ENCODE measurements around the gene SGPL1.

Gene SGPL1

DNA sequence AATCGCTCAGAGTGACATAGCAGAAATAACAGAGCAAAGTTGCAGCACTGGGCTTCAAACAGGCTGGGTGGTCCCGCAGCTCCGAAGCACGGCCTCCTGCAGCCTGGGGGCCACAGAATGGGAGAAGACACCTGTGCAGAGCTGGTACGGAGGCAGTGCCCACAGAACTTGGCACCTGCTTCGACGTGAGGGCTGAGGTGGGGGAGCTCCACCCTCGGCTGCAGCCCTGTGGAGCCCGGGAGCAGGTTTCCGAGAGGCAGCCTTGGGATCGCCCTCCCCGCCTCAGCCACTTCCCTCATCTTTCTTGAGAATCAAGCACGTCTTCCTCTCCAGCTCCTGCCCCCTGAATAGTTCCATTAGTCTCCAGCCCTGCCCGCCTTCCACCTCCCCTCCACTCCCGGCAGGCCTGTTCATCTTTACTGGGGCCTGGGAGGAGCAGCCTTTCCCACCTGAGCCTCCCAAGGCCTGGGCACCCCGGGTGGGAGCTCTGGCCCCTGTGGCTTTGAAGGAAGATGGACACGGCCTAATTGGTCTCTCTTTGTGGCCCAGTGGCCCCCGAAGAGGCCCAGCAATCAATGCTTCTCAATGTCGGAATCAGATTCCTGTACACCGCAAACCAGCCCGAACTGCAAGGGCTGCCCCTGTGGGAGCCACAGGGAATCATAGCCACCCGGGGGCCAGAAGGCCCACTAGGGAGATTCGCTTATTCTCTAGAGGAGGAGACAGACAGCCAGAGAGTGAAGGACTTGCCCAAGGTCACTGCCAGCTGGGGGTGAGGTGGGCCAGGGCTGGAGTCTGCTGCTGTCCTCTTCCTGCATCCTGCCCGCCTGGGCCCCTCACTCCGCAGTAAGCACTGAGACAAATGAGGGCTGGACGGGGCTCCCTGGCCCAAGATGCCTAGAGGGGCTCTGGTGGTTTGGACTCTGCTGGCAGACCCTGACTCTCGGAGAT lies 89.6 kb downstream of the SGPL1 start:
- no peak for DNase-seq (ENCODE audit: low read depth, low spot score)

- DNase-seq (ENCODE audit: low read depth, low spot score), result no peak
These were observed 90.5 kb downstream of the SGPL1 start for GRCh38 chr10:70906031-70906783.

- DNase-seq (ENCODE audit: low read depth, low spot score), result no peak
These were observed 91.3 kb downstream of the SGPL1 start for GRCh38 chr10:70906953-70907636.

DNA sequence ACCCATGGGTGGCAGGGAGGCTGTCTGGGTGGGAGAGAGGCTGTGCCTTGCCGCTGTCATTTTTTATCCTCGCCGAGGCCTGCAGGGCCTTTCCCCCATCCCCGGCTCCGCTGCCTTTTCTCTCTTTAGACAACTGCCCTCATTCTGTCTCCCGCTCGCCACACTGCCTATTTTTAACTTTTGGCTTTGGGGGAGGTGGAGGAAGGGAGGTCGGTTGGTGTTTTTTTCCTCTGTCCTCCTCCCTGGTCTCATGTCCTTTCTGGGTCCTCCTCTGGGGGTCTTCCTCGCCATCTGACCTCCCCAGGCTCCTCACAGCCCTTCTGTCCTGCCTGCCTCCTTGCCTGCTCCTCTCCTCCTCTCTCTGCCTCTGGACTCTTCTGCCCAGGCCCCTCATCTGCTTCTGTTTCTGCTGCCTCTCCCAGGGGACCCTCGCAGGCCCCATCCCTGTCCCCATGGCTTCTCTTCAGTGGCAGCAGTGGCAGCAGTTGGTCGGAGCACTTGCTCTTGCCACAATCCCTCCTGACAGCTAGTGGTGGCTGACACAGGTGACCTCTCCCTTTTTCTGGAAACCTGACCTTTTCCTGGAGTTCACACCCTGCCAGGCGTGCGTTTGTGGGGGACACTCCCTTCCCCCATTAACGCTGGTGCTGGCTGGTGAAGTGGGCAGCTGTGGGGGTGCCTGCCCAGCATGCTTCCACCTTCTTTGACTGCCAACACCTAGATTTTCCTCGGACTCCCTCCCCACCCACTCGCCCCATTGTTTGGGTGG lies 92.1 kb downstream of the SGPL1 start:
- DNase-seq (ENCODE audit: low read depth, low spot score), result no peak

DNA sequence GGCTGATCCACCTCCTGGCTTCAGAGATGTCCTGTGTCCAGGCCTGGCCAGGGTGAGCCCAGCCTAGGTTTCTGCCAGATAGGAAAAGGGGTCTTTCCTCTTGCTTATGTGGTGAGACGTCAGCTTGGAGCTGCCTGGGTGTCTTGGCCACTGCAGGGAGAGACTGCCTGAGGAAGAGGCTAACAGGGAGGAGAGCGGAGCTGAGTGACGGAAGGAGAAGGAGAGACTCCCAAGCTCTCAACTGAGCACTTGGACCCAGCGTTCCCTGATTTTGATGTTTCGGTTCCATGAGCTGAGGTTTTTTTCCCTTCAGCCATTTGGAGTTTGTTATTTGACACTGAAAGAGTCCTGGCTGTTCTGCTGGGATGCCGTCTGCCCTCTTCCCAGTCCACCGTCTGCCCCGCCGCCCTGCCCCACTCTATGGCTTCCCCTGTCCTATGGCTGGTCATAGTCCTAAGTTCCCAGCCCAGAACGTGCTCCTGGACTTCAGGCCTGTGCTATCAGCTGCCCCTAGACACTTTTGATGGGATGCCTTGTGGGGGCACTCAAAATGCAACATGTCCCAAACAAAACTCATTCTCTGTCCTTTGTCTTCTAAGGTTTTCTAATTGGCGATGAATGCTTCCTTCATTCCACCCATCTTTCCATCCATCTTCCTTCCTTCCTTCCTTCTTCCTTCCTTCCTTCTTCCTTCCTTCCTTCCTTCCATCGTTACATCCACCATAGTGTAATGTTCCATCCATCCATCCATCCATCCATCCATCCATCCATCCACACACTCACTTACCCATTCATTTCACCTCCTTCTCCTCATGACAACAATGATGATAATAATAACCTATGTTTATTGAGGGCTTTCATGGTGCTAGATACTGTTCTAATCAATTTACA lies 92.9 kb downstream of the SGPL1 start:
- no peak for DNase-seq (ENCODE audit: low read depth, low spot score)

- DNase-seq (ENCODE audit: low read depth, low spot score), result no peak
These were observed 93.7 kb downstream of the SGPL1 start for GRCh38 chr10:70909326-70909935.

GRCh38 chr10:70910486-70911341 lies 95.0 kb downstream of the SGPL1 start:
- DNase-seq (ENCODE audit: low read depth, low spot score), result no peak

DNA sequence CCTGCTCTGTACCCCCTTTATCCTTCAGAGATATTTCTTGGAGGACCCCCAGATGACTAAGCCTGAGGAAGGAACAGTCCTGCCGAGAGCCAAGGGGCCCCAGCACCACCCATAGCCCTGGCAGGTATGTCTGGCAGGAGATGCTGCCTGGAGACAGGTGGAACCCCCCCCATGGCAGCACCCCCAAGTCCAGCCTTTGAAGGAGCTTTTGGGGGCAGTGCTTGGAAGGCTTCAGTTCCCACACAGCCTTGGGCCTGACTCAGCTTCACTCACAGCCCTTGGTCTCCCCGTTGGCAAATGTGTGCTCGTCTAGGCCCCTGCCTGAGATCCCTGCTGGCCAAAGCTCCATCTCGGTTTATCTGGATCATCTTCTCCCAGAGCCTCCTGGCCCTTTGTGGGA lies 95.6 kb downstream of the SGPL1 start:
- DNase-seq (ENCODE audit: low read depth, low spot score), result no peak

DNA sequence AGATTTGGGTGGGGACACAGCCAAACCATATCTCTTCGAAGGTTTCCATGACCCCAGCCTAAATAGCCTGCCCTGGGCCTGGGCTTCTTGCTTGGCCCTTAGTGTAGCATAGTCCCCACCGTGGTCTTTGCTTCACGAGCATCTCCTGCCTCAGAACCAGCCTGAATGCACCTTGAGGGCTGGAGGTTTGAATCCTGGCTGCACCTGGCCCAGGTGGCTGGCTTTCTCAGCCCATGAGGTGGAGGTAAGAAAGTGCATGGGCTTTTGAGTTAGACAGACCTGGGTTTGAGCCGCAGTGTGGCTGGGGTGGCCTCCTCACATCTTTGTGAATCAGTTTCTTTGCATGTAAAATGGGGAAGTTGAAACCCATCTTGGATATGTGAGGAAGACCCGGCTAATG lies 96.8 kb downstream of the SGPL1 start:
- DNase-seq (ENCODE audit: low read depth, low spot score), result no peak

GRCh38 chr10:70913191-70913892 lies 97.6 kb downstream of the SGPL1 start:
- DNase-seq (ENCODE audit: low read depth, low spot score), result no peak

DNA sequence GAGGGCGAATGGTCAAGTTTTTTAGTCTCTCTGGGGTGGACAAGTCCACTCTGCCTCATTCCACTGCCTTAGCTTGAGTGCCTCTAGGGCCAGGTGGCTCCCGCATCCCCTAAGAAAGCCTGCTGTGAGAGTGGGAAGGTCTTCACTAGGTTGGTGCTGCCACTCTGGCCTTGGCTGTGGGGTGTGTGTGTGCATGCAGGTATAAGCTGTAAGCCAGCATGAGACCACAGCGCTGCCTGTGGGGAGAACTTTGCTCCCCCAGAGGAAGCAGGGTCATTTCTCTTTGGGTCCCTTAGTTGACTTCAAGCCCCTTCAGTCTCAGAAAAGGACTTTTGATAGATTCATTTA lies 98.1 kb downstream of the SGPL1 start:
- no peak for DNase-seq (ENCODE audit: low read depth, low spot score)

GRCh38 chr10:70914316-70914864 lies 98.6 kb downstream of the SGPL1 start:
- no peak for DNase-seq (ENCODE audit: low read depth, low spot score)

DNA sequence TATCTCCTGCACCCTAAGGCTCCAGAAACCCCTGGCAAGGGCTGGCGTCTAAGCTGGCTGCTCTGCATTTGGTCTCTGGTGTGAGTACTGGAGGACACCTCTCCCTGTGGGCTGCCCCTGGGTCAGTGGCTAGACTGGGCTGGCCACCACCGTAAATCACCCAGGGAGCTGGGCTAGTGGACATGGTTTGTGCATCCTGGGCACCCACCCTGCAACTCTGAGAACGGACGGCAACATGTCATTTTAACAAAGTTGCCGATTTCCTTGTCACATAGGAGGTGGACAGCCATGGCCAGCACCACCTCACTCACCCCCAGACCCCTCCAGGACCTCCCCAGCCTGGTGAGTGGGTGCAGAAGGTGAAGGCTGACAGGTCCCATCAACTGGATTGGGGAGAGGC lies 99.5 kb downstream of the SGPL1 start:
- no peak for DNase-seq (ENCODE audit: low read depth, low spot score)

- DNase-seq (ENCODE audit: low read depth, low spot score), result no peak
These were observed 100.1 kb downstream of the SGPL1 start for GRCh38 chr10:70915806-70916205.

DNA sequence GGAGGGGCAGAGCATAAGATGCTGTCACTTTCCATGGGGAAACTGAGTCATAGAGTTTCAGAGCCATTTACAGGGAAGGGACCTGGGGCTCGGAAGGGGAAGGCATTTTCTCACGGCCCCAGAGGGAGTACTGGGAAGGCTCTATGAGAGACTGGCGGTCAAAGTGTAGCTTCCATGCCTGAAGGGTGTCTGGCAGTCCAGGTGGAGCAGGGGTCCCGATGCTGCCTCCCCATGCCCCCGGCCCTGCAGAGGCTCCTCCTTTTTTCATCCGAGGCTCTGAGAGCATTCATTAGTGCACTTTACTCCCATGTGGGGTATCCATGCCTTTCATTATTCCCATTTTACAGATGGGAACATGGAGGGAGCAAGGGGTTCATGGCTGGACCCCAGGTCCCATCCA lies 100.5 kb downstream of the SGPL1 start:
- DNase-seq (ENCODE audit: low read depth, low spot score), result no peak

- no peak for DNase-seq (ENCODE audit: low read depth, low spot score)
These were observed 101.5 kb downstream of the SGPL1 start for GRCh38 chr10:70917226-70917625.

DNA sequence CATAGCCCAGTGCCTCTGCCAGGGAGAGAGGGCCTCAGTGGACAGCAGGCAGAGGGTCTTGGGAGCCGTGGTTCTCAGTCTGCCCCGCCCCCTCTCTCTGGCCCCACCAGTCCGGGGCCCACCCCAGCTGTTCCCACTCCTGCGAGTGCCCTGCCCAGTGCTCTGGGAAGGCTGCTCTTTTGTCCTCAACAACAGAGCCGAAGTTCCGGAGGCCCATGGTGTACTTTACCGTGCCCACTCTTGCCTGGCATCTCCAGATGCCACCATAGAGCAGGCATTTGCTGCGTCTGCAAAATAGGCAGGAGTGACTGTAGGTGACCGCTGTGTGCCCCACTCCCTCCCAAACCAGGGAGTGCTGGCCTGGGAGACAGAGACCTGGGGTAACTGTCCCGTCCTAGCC lies 101.9 kb downstream of the SGPL1 start:
- no peak for DNase-seq (ENCODE audit: low read depth, low spot score)

GRCh38 chr10:70918851-70919530 lies 103.2 kb downstream of the SGPL1 start:
- DNase-seq (ENCODE audit: low read depth, low spot score), result no peak
